HFF-Myc (cell line): Measurements from ENCODE around the gene TANC1.

ENCODE experiments used
- DNase-seq: peaks from one replicate; pipeline ENCODE4 v3.0.0-alpha.2; 2011; ENCODE audit warnings: low read depth; ENCODE audit errors: extremely low read depth
- H3K4me3 ChIP-seq: replicated peaks from 2 replicates; pipeline ENCODE4 v1.5.1; 2011; ENCODE audit warnings: low read depth, mild to moderate bottlenecking, control low read depth, low read length
- TF ChIP-seq, protein P1 (sequence below): IDR thresholded peaks from 2 replicates; pipeline ENCODE4 v1.5.1; 2012; ENCODE audit warnings: mild to moderate bottlenecking, low read depth, low read length, control low read depth; ENCODE audit errors: missing control alignments

Gene TANC1

DNA sequence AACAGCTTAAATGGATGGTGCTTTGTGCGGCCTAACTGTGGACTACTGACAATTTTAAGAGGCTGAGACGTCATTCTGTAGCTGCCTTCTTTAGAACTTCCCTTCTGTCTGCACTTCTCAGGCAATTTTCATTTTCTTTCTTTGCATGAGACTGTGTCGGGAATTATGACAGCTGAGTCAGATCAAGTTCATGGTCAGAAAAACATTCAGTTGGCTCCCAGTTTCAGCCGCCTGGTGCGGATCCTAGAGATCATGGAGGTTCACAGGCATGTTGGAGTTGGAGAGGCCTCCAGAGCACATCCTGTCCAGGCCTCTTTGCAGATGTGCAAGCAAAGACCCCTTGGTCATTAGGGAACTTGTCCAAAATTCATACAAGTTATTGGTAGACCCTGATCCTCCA is 135.0 kb downstream of the TANC1 start:
- TF ChIP-seq, protein P1, sequence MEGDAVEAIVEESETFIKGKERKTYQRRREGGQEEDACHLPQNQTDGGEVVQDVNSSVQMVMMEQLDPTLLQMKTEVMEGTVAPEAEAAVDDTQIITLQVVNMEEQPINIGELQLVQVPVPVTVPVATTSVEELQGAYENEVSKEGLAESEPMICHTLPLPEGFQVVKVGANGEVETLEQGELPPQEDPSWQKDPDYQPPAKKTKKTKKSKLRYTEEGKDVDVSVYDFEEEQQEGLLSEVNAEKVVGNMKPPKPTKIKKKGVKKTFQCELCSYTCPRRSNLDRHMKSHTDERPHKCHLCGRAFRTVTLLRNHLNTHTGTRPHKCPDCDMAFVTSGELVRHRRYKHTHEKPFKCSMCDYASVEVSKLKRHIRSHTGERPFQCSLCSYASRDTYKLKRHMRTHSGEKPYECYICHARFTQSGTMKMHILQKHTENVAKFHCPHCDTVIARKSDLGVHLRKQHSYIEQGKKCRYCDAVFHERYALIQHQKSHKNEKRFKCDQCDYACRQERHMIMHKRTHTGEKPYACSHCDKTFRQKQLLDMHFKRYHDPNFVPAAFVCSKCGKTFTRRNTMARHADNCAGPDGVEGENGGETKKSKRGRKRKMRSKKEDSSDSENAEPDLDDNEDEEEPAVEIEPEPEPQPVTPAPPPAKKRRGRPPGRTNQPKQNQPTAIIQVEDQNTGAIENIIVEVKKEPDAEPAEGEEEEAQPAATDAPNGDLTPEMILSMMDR, result no peak
- DNase-seq, result no peak
- no peak overlapping the region for H3K4me3 ChIP-seq

DNA sequence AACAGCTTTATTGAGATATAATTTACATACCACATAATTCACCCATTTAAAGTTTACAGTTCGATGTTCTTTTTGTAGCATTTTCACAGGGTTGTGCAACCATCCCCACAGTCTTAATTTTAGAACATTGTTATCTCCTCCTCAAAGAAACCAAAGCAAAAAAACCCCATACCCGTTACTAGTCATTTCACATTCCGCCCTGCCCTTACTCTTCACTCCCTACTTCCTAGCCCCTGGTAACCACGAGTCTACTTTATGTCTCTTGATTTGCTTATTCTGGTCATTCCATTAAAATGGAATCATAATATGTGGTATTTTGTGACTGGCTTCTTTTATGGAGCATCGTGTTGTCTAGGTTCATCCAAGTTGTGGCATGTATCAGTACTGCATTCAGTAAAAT is 137.7 kb downstream of the TANC1 start:
- H3K4me3 ChIP-seq, result no peak overlapping the region
- TF ChIP-seq, protein P1, result no peak
- DNase-seq, result no peak

DNA sequence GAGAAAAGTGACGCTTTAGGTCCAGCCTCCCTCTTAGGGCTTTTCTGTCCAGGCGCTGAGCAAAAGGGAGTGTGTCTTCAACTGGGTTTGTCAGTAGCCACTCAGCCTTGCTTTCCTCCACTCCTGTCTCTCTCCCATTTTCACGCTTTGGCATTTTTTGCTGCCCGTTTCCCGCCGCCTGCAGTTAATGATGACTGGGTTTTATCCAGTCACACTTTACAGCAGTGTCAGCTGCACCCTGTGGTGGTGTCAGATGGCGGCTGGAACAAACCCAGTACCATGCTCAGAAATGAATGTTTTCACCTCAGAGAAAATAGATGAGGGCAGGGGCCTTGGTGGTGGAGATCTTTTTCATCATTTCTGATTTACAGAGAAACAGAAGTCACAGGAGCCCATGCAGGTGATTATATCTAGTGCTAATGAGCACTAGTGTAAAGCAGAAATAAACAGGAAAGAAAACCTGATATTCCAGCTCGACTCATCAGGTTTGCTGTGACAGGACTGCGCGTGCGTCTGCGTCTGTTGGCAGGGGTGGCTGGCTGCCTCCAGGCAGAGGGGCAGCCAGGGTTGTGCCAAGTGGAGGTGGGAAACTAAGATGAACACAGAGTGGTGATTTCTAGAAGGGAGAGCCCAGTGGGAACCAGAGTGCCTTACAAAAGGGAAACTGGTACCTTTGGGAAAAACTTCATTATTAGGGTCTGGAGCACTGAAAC is 139.9 kb downstream of the TANC1 start:
- no peak overlapping the region for H3K4me3 ChIP-seq
- no peak for DNase-seq
- TF ChIP-seq, protein P1, result no peak

DNA sequence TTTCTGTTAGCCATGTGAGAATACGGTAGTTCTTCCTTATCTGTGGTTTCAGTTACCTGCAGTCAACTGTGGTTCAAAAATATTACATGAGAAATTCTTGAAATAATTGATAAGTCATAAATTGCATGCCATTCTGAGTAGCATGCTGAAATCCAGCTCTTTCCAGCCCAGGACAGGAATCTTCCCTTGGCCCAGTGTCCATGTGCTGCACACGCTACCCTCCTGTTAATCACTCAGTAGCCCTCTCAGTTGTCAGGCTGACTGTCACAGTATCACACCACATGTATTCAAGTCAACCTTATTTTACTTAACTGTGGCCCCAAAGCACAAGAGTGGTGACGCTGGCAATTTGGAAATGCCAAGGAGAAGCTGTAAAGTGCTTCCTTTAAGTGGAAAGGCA is 141.1 kb downstream of the TANC1 start:
- no peak for DNase-seq
- no peak overlapping the region for H3K4me3 ChIP-seq
- TF ChIP-seq, protein P1, result no peak

DNA sequence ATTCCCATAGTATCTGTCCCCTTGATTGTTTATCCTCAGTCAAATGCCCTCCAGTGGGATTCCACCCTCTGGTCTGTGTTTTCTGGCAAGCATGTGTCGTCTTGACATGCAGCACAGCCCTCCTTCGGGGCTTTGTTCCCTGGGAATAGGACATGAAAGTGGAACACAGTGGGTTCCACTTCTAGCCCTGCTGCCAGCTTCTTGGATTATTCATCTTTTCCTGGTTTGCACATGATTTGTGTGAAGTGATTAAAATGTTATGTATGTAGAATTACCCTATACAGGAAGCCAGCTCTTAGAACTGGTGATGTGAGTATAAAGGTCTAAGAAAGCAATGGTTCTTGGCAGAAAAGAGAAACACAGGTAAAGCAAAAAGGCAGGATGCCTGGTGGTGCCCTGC is 142.3 kb downstream of the TANC1 start:
- TF ChIP-seq, protein P1, result no peak
- DNase-seq, result no peak
- H3K4me3 ChIP-seq, result no peak overlapping the region

DNA sequence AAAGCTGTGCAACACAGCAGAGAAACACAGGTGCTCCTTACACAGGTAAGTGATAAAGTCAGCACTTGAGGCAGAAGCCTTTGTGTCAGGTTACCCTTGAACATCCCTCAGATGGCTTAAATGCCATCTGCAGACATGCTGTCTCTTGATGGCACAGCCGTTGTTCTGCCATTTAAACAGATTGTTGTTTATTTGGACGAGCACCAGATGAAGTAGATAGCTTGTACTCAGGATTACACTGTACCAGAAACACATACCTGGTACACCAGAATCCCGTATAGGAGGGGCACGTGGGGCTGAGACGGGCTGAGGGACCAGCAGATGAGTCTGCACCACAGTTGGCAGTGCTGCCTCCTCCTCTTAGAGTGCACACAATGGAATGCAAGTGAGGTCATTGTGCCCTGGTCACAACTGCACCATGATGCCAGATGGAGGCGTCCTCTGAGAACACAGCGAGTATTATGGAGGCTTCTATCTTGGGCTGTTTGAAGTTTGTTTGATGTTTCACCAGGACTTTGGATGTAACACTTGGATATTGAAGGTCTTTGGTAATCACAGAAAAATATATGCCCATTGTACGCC is 143.0 kb downstream of the TANC1 start:
- H3K4me3 ChIP-seq, result no peak overlapping the region
- no peak for DNase-seq
- TF ChIP-seq, protein P1, result no peak
